OCI-LY7 (cell line): Measurements from ENCODE around the gene TOGARAM1. TPM values are rescaled to one million over a fixed set of nuclear protein-coding genes. Genes with fewer than 3 reads are reported as not detected.

Source experiments
- BruUV-seq: library from RNA; stranded (reverse); fragments of 400-500 nt; replicated peaks from 2 replicates; lab custom pipeline; 2021; lab: Mats Ljungman, UMichigan
- CTCF ChIA-PET: fragments of 300-600 bp; sonication (Branson Sonifier 250); formaldehyde crosslinking; loops from one replicate; lab custom pipeline; 2022; ENCODE audit warnings: antibody characterized with exemption; ENCODE audit not compliant: unreplicated experiment; lab: Charles Lee
- POLR2A ChIA-PET: fragments of 300-600 bp; sonication (Branson Sonifier 250); formaldehyde crosslinking; loops from one replicate; lab custom pipeline; 2022; ENCODE audit warnings: antibody characterized with exemption; lab: Charles Lee
- DNase-seq: peaks from one replicate; pipeline ENCODE4 v3.0.0-alpha.2; 2015; ENCODE audit warnings: low spot score
- H2AFZ ChIP-seq: fragments of 200-600 bp; sonication (generic), shearing (Covaris generic); 2 replicates; pipeline ENCODE4 v1.6.1; 2014; ENCODE audit warnings: mild to moderate bottlenecking, antibody characterized with exemption, low read length, moderate library complexity
- H3K27ac ChIP-seq: fragments of 200-600 bp; sonication (generic); 2 replicates; pipeline ENCODE4 v1.5.1; 2014; ENCODE audit warnings: mixed run types, low read depth, mild to moderate bottlenecking, moderate library complexity, low read length, inconsistent platforms; ENCODE audit not compliant: poor library complexity, severe bottlenecking
- H3K36me3 ChIP-seq: fragments of 200-600 bp; sonication (generic); 2 replicates; pipeline ENCODE4 v1.6.1; 2014; ENCODE audit warnings: mild to moderate bottlenecking, antibody characterized with exemption, low read length, moderate library complexity, mixed read lengths; ENCODE audit not compliant: insufficient read depth
- H3K4me1 ChIP-seq: fragments of 200-600 bp; sonication (generic); 2 replicates; pipeline ENCODE4 v1.5.1; 2014; ENCODE audit warnings: mild to moderate bottlenecking, low read length; ENCODE audit not compliant: insufficient read depth, poor library complexity, severe bottlenecking
- H3K4me2 ChIP-seq: fragments of 200-600 bp; sonication (generic); 2 replicates; pipeline ENCODE4 v1.6.1; 2014; ENCODE audit warnings: mild to moderate bottlenecking, low read length
- H3K4me3 ChIP-seq: fragments of 200-600 bp; sonication (generic); 2 replicates; pipeline ENCODE4 v1.5.1; 2014; ENCODE audit warnings: mild to moderate bottlenecking, low read depth, low read length; ENCODE audit not compliant: poor library complexity, severe bottlenecking
- H3K79me2 ChIP-seq: fragments of 200-600 bp; sonication (generic); 2 replicates; pipeline ENCODE4 v1.6.1; 2016; ENCODE audit warnings: low read depth, mild to moderate bottlenecking, low read length, moderate library complexity, mixed read lengths; ENCODE audit not compliant: insufficient read depth
- H3K9me2 ChIP-seq: fragments of 200-600 bp; sonication (generic); 2 replicates; pipeline ENCODE4 v1.6.1; 2016; ENCODE audit warnings: mild to moderate bottlenecking, low read length, mixed read lengths; ENCODE audit not compliant: insufficient read depth
- H3K9me3 ChIP-seq: fragments of 200-600 bp; sonication (generic); 2 replicates; pipeline ENCODE4 v1.6.1; 2014; ENCODE audit warnings: mild to moderate bottlenecking, mixed run types, low read length, mixed read lengths
- H4K20me1 ChIP-seq: fragments of 200-600 bp; sonication (generic); 2 replicates; pipeline ENCODE4 v1.6.1; 2014; ENCODE audit warnings: mild to moderate bottlenecking, antibody characterized with exemption, low read length, moderate library complexity, mixed read lengths; ENCODE audit not compliant: insufficient read depth
- CTCF ChIP-seq: fragments of 200-600 bp; sonication (generic); conservative IDR thresholded peaks from 2 replicates; pipeline ENCODE4 v1.5.1; 2014; ENCODE audit warnings: mild to moderate bottlenecking, antibody characterized with exemption, low read length, moderate library complexity, mixed read lengths
- EZH2phosphoT487 ChIP-seq: fragments of 200-600 bp; sonication (generic); IDR thresholded peaks from 2 replicates; pipeline ENCODE4 v1.6.1; 2018; ENCODE audit warnings: low read depth, borderline replicate concordance, mild to moderate bottlenecking, mixed run types, antibody characterized with exemption, low read length, moderate library complexity, mixed read lengths
- intact Hi-C: fragments of 100-400 bp; cut with micrococcal nuclease; formaldehyde crosslinking; loops from one replicate; pipeline ENCODE4 v1.10.0; 2022; ENCODE audit not compliant: unreplicated experiment
- total RNA-seq, 2 experiments: library from RNA; depleted of rRNA in 1 of 2; stranded (reverse); fragments of >200 nt in 1 of 2; shearing (Covaris generic) in 1 of 2; gene quantifications; 2 replicates each; pipeline ENCODE4 v1.2.3, GENCODE V29; 2014 to 2022

The TOGARAM1 gene
- total RNA-seq, 2 experiments from 2014 or later: 11.4 to 11.6 TPM

DNA sequence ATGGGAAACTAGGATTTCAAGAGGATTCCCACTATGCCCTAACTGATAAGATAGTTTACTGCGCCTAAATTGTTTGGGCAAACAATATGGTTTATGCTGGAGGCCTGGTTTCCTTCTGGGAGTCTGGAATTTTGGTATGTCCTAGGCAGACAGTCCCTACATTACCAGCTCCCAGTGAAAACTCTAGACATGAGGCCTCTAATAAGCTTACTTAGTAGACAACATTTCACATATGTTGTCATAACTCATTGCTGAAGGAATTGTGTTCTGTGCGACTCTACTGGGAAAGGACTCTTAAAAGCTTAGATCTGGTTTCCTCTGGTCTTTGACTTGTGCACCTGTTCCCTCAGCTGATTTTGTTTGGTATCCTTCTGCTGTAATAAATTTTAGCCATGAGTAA, 104.0 kb downstream of the TOGARAM1 start:
- H3K4me1 ChIP-seq: no peaks in the 10 kb centered on the region
- H3K9me2 ChIP-seq: peaks cover 5% of the 10 kb centered on the region; the same call in 1 of the 2 replicates
- POLR2A ChIA-PET: interaction anchor here (0.5 to 1.0 kb wide), 2 partner anchors 23 to 133 kb away, joined by 3 read pairs; no protein-coding TSS in a partner anchor
- H3K79me2 ChIP-seq: no peaks in the 10 kb centered on the region
- H3K36me3 ChIP-seq: peaks cover 34% of the 10 kb centered on the region
- BruUV-seq: no TSS peak
- DNase-seq: no peak
- H3K4me2 ChIP-seq: no peak overlapping the region
- no peak overlapping the region for H3K27ac ChIP-seq
- H3K4me3 ChIP-seq: no peak overlapping the region
- CTCF ChIA-PET: no interaction called here
- H2AFZ ChIP-seq: no peak overlapping the region
- intact Hi-C loops: no loop called here
- H4K20me1 ChIP-seq: no peaks in the 10 kb centered on the region
- TF ChIP-seq EZH2phosphoT487: no peak
- no peak for TF ChIP-seq CTCF
- H3K9me3 ChIP-seq: no peaks in the 10 kb centered on the region

GRCh38 chr14:45066667-45067066, 104.7 kb downstream of the TOGARAM1 start:
- DNase-seq: no peak
- CTCF ChIA-PET: no interaction called here
- H3K4me3 ChIP-seq: no peak overlapping the region

More at GRCh38 chr14:45066667-45067066, 104.7 kb downstream of the TOGARAM1 start:
- POLR2A ChIA-PET: interaction anchor here (0.7 to 1.4 kb wide), 3 partner anchors 12 to 169 kb away, joined by 3 to 4 read pairs (median 3); partner anchors contain the start of gene PRPF39
- Histone ChIP-seq H3K36me3 (peaks cover 30% of the 10 kb centered on the region), H3K4me1 (no peaks in the 10 kb centered on the region), H3K4me2 (no peak overlapping the region), H3K79me2 (no peaks in the 10 kb centered on the region), H3K9me3 (no peaks in the 10 kb centered on the region), H3K9me2 (no peaks in the 10 kb centered on the region), H3K27ac (no peak overlapping the region), H2AFZ (no peak overlapping the region), H4K20me1 (no peaks in the 10 kb centered on the region)
- no peak for TF ChIP-seq EZH2phosphoT487
- TF ChIP-seq CTCF: no peak
- intact Hi-C loops: no loop called here
- no TSS peak for BruUV-seq
